Adrenal gland (tissue), 5 donors: ENCODE results near the gene SLC35E2B.
A peak's percentile ranks its signal among the peaks of the same experiment; 100 is the strongest.

Source experiments
- POLR2A ChIP-seq, 2 donors: fragments of 450-650 bp; IDR thresholded peaks; one replicate each; pipeline ENCODE4 v1.6.1; 2017; ENCODE audit warnings: antibody characterized with exemption in 2 of 2, mild to moderate bottlenecking in 2 of 2, moderate library complexity in 1 of 2
- TF ChIP-seq, protein P1 (sequence below), 6 experiments: fragments of 450-650 bp in 4 of 6; fragments of 200-600 bp in 2 of 6; sonication (generic) in 1 of 6; IDR thresholded peaks; 1 replicate in 5 of 6; 2 replicates in 1 of 6; pipeline versions ENCODE4 v1.5.1 to v1.8.0; 2016 to 2021; ENCODE audit warnings: antibody characterized with exemption in 6 of 6, mild to moderate bottlenecking in 2 of 6, moderate library complexity in 1 of 6
- donor health status: DM: no; HTN: no; CAD: no.

DNA sequence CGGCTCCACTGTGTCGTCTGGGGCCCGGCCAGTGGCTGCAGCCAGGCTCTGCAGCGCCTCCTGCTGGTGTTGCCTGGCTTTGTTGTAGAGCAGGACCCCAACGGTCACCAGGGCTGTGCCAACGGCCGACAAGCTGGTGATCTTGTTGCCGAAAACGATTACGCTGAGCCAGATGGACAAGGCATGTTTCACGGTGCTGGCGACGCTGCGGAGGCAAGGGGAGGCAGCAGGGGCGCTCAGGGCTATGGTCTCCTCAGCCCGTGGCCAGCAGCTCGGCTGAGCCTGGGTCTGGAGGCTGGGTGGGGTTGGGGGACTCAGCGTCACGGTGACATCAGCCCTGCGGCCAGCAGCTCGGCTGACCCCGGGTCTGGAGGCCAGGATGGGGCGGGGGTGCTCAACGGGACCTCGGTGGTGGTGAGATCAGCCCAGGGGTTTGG is 26.8 kb downstream of the SLC35E2B start:
- TF ChIP-seq, protein P1, sequence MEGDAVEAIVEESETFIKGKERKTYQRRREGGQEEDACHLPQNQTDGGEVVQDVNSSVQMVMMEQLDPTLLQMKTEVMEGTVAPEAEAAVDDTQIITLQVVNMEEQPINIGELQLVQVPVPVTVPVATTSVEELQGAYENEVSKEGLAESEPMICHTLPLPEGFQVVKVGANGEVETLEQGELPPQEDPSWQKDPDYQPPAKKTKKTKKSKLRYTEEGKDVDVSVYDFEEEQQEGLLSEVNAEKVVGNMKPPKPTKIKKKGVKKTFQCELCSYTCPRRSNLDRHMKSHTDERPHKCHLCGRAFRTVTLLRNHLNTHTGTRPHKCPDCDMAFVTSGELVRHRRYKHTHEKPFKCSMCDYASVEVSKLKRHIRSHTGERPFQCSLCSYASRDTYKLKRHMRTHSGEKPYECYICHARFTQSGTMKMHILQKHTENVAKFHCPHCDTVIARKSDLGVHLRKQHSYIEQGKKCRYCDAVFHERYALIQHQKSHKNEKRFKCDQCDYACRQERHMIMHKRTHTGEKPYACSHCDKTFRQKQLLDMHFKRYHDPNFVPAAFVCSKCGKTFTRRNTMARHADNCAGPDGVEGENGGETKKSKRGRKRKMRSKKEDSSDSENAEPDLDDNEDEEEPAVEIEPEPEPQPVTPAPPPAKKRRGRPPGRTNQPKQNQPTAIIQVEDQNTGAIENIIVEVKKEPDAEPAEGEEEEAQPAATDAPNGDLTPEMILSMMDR (IDR thresholded peaks at IDR 0.05), result peak in 5 of 6 experiments; percentile 19 to 37 (median 28)
- TF ChIP-seq POLR2A (IDR thresholded peaks at IDR 0.05), result no peak
